Fibroblast of the aortic adventitia (primary cell): ENCODE results near the gene KIN. TPM values are rescaled to one million over a fixed set of nuclear protein-coding genes. Genes with fewer than 3 reads are reported as not detected.
"Not testable (repeated sequence)": the region's sequence is repeated elsewhere in the genome, so short reads cannot be mapped to it uniquely, and the experiment has no call there.

Source experiments
- DNase-seq: peaks from one replicate; pipeline ENCODE4 v3.0.0-alpha.2; 2010; ENCODE audit warnings: low read depth
- H3K4me3 ChIP-seq: 2 replicates; pipeline ENCODE4 v1.5.1; 2011; ENCODE audit warnings: low read depth, mild to moderate bottlenecking, control low read depth, low read length, moderate library complexity
- CTCF ChIP-seq: IDR thresholded peaks from 2 replicates; pipeline ENCODE4 v1.5.1; 2011; ENCODE audit warnings: mild to moderate bottlenecking, low read length, control low read depth, inconsistent platforms; ENCODE audit not compliant: insufficient read depth
- total RNA-seq: library from RNA; depleted of rRNA; stranded (reverse); fragments of >200 nt; gene quantifications from 2 replicates; pipeline ENCODE4 v1.2.3, GENCODE V29; 2012; ENCODE audit warnings: low replicate concordance

Gene KIN
- total RNA-seq, 1 donor, result 7.0 TPM

- TF ChIP-seq CTCF, result no peak
- DNase-seq, result no peak
- H3K4me3 ChIP-seq, result peak overlapping the region; percentile 98
Observed at GRCh38 chr10:7786430-7786829, 1.4 kb downstream of the KIN start.

DNA sequence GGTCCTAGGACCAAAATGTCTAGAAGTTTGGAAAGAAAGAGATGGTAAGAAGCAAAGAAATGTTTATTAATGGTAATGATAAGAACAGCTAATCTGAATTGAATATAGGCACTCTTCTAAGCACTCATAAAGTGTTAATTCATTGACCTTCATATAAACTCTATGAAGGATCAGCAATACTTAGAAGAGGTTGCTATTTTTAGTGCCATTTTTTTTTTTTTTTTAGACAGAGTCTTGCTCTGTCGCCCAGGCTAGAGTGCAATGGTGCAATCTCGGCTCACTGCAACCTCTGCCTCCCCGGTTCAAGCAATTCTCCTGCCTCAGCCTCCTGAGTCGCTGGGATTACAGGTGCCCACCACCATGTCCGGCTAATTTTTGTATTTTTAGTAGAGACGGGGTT lies 5.6 kb downstream of the KIN start:
- H3K4me3 ChIP-seq, DNase-seq: not testable (repeated sequence)

GRCh38 chr10:7776777-7777176 lies 11.0 kb downstream of the KIN start:
- no peak for TF ChIP-seq CTCF
- DNase-seq, result no peak

GRCh38 chr10:7773845-7774801 lies 13.7 kb downstream of the KIN start:
- no peak for DNase-seq
- no peak for TF ChIP-seq CTCF
- no peak overlapping the region for H3K4me3 ChIP-seq

More at GRCh38 chr10:7776777-7777176, 11.0 kb downstream of the KIN start:
- H3K4me3 ChIP-seq, result no peak overlapping the region

- TF ChIP-seq CTCF, result no peak
- H3K4me3 ChIP-seq, result no peak overlapping the region
- DNase-seq, result no peak
Observed at GRCh38 chr10:7768417-7768816, 19.4 kb downstream of the KIN start.

GRCh38 chr10:7767209-7767608 lies 20.6 kb downstream of the KIN start:
- DNase-seq, result peak; percentile 68
- TF ChIP-seq CTCF, result no peak

GRCh38 chr10:7766241-7766640 lies 21.6 kb downstream of the KIN start:
- DNase-seq, result no peak
- H3K4me3 ChIP-seq, result no peak overlapping the region
- no peak for TF ChIP-seq CTCF

More at GRCh38 chr10:7767209-7767608, 20.6 kb downstream of the KIN start:
- no peak overlapping the region for H3K4me3 ChIP-seq
